Stimulated activated effector memory CD8-positive, alpha-beta T cell treated with anti-CD3 and anti-CD28 coated beads, Interleukin-12 subunit alpha, Interleukin-12 subunit beta, amount 100 ng/mL, for 72 hours (primary cell): Measurements from ENCODE around the gene FBXL14.

Source experiments
- ATAC-seq: fragments of 150-1000 bp; cut with Tn5 transposase; 2 replicates; pipeline ENCODE4 v1.10.0; 2021
- DNase-seq, 2 donors: peaks; one replicate each; pipeline ENCODE4 v3.0.0; 2021 to 2022; ENCODE audit warnings: low spot score in 2 of 2
- H3K27ac Mint-ChIP-seq: one replicate; pipeline ENCODE4 v1.8.0; 2022; ENCODE audit warnings: mild to moderate bottlenecking, mixed read lengths
- H3K36me3 Mint-ChIP-seq: one replicate; pipeline ENCODE4 v1.8.0; 2022; ENCODE audit warnings: mild to moderate bottlenecking, mixed read lengths
- H3K4me1 Mint-ChIP-seq: one replicate; pipeline ENCODE4 v1.8.0; 2022; ENCODE audit warnings: mixed read lengths
- H3K4me3 Mint-ChIP-seq: one replicate; pipeline ENCODE4 v1.8.0; 2022; ENCODE audit warnings: mild to moderate bottlenecking, mixed read lengths
- H3K9me3 Mint-ChIP-seq: one replicate; pipeline ENCODE4 v1.8.0; 2022; ENCODE audit warnings: mixed read lengths

The FBXL14 gene

GRCh38 chr12:1551496-1551895 is 42.9 kb downstream of the FBXL14 start:
- H3K27ac Mint-ChIP-seq, result no peak overlapping the region
- no peaks in the 10 kb centered on the region for H3K36me3 Mint-ChIP-seq
- H3K4me1 Mint-ChIP-seq, result peaks cover 12% of the 10 kb centered on the region
- no peak overlapping the region for H3K4me3 Mint-ChIP-seq
- DNase-seq (no peak), ATAC-seq (no peak)
- H3K9me3 Mint-ChIP-seq, result peaks cover 3% of the 10 kb centered on the region

DNA sequence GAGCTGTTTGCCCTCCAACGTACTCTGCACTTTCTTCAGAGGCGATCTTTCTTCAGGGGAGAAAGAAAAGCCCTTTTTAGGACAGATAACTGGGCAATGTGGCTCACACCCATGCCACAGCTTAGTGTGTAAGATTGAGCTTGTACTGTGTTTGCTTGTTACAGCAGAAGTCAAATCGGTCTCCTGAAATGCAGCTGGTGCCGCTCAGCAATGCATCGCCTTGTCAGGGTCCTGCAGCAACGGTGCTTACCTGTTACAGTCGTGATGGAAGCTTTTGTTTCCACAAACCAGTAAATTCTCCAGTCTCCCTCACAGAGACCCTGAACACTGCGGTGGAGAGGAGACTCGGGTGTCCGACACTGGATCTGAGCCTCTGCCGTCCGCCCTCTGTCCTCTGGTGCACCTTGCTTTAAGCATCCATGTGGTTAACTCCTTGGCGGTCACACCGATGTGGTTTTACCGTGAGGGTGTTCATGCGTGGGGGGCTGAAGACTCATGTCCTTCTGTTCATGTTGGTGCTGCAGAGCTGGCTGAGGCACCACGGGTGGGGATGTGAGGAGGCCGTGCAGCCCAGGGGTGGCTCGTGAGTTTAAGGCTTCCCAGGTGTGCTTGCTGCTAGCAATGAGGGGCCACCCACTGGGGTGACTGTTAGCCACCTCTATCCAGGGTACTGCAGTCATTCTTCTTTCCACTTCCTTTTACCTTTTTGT is 47.3 kb downstream of the FBXL14 start:
- DNase-seq, result no peak
- no peaks in the 10 kb centered on the region for H3K36me3 Mint-ChIP-seq
- H3K27ac Mint-ChIP-seq, result no peak overlapping the region
- no peak overlapping the region for H3K4me3 Mint-ChIP-seq
- H3K4me1 Mint-ChIP-seq, result no peaks in the 10 kb centered on the region
- H3K9me3 Mint-ChIP-seq, result peaks cover 3% of the 10 kb centered on the region
- no peak for ATAC-seq

- DNase-seq (no peak), ATAC-seq (no peak)
- Mint-ChIP-seq H3K4me3 (no peak overlapping the region), H3K27ac (no peak overlapping the region), H3K9me3 (no peaks in the 10 kb centered on the region), H3K36me3 (no peaks in the 10 kb centered on the region), H3K4me1 (no peaks in the 10 kb centered on the region)
Measured at GRCh38 chr12:1544996-1545700, 49.2 kb downstream of the FBXL14 start.

- no peaks in the 10 kb centered on the region for H3K36me3 Mint-ChIP-seq
- ATAC-seq (no peak), DNase-seq (no peak)
- H3K4me3 Mint-ChIP-seq, result no peak overlapping the region
- no peaks in the 10 kb centered on the region for H3K4me1 Mint-ChIP-seq
- H3K9me3 Mint-ChIP-seq, result no peaks in the 10 kb centered on the region
- no peak overlapping the region for H3K27ac Mint-ChIP-seq
Measured at GRCh38 chr12:1542599-1542998, 51.8 kb downstream of the FBXL14 start.

DNA sequence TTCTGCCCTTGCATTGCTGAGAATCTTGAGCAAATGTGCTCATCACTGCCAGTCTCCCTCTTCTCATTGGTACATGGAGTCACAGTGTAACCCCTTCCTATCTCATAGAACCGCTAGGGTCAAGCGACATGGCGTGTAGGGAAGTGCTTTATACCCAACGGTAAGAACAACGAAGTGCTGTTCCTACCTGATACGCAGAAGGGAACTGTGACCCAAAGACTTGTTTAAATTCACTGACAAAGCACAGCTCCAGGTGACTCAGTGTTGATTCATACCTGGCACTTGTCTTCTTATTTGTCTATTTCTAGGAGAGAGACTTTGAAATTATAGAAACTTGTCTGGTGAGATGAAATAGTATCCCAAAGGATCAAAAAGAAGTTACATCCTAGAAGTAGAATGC is 53.7 kb downstream of the FBXL14 start:
- Mint-ChIP-seq H3K36me3 (no peaks in the 10 kb centered on the region), H3K9me3 (no peaks in the 10 kb centered on the region)

DNA sequence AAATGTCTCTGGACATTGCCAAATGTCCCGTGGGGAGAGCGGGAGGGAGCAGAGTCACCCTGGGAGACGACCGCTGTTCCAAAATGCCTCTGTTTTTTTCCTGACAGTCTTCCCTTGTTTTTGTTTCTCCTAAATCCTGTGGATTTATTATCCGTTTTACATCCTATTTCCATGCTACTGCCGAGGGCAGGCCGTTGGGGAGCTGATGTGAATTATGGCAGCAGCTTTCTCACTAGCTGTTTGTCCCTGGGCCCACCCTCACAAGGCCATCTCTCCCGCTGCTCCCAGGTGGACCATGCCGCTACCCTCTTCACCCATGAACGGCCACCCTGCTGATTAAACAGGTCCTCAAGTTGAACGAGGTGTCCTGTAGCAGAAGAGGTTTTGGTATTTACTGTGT is 55.2 kb downstream of the FBXL14 start:
- H3K36me3 Mint-ChIP-seq, result peaks cover under 1% of the 10 kb centered on the region

More for the DNA sequence above, 53.7 kb downstream of the FBXL14 start:
- DNase-seq (no peak), ATAC-seq (no peak)
- Mint-ChIP-seq H3K27ac (no peak overlapping the region), H3K4me1 (no peaks in the 10 kb centered on the region), H3K4me3 (no peak overlapping the region)

DNA sequence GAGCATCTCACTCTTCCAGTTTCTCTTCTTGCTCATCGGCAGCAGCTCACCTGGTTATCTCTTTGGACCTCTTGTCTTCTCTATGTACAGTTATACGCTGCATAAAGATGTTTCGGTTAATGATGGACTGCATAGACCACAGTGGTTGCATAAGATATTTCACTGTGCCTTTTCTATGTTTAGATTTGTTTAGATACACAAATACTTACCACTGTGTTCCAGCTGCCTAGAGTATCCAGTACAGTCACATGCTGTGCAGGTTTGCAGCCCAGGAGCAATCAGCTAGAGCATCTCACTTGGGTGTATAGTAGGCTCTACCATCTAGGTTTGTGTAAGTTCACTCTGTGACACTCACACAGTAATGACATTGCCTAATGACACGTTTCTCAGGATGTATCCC is 57.6 kb downstream of the FBXL14 start:
- H3K4me3 Mint-ChIP-seq, result no peak overlapping the region
- no peaks in the 10 kb centered on the region for H3K9me3 Mint-ChIP-seq
- peaks cover 30% of the 10 kb centered on the region for H3K4me1 Mint-ChIP-seq
- DNase-seq (no peak), ATAC-seq (no peak)
- peaks cover 8% of the 10 kb centered on the region for H3K36me3 Mint-ChIP-seq
- no peak overlapping the region for H3K27ac Mint-ChIP-seq

More for the DNA sequence above, 55.2 kb downstream of the FBXL14 start:
- peaks cover 8% of the 10 kb centered on the region for H3K4me1 Mint-ChIP-seq
- no peak overlapping the region for H3K4me3 Mint-ChIP-seq
- ATAC-seq, result no peak
- no peak for DNase-seq
- no peak overlapping the region for H3K27ac Mint-ChIP-seq
- H3K9me3 Mint-ChIP-seq, result no peaks in the 10 kb centered on the region

GRCh38 chr12:1534748-1535147 is 59.6 kb downstream of the FBXL14 start:
- H3K36me3 Mint-ChIP-seq, result peaks cover 8% of the 10 kb centered on the region
- no peak for ATAC-seq
- peak overlapping the region; percentile 80 for H3K4me3 Mint-ChIP-seq
- no peak overlapping the region for H3K27ac Mint-ChIP-seq
- no peaks in the 10 kb centered on the region for H3K9me3 Mint-ChIP-seq
- no peak for DNase-seq
- H3K4me1 Mint-ChIP-seq, result peaks cover 36% of the 10 kb centered on the region

DNA sequence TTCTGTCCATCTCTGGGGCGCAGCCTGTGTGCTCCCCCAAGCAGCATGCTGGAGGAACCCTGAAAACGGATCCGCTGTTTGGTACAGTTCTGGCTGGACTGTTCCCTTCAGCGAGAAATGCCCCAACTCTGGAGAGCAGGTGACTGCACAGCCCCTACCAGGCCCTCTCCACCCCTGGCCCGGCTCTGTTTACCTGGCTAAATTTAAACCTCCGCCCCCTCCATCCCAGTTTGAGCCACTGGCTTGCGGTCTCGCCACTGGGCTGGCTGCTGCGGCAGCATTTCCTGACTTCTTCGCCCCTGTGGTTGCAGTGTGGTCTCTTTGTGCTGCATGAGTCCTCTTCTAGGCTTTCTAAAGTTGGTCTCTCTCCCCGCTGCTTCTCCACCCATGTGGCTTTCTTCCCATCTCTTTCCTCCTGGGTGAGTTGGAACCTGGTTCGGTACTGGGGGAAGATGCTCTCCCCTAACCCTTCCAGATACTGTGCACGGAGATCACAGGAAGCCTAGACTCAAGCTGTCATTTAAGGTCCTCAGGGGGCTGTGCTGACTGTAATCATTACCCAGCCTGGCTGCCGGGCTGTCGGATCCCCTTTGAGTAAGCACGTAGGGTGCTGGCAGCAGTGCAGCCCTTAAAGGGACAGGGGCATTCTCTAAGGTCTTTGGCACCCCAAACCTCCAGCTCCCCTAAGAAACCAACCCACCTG is 60.6 kb downstream of the FBXL14 start:
- ATAC-seq, result peak; percentile 92
- H3K4me3 Mint-ChIP-seq, result peak overlapping the region; percentile 80
- H3K27ac Mint-ChIP-seq, result peak overlapping the region; percentile 78

GRCh38 chr12:1533205-1533601 is 61.2 kb downstream of the FBXL14 start:
- peak; percentile 57 for ATAC-seq
- Mint-ChIP-seq H3K4me1 (peaks cover 41% of the 10 kb centered on the region), H3K4me3 (peak overlapping the region; percentile 80), H3K9me3 (no peaks in the 10 kb centered on the region), H3K36me3 (peaks cover 8% of the 10 kb centered on the region), H3K27ac (peak overlapping the region; percentile 78)
- DNase-seq, result peak; percentile 17 to 75

More for the DNA sequence above, 60.6 kb downstream of the FBXL14 start:
- DNase-seq, result peak; percentile 44 to 84
- peaks cover 41% of the 10 kb centered on the region for H3K4me1 Mint-ChIP-seq
- no peaks in the 10 kb centered on the region for H3K9me3 Mint-ChIP-seq
- H3K36me3 Mint-ChIP-seq, result peaks cover 8% of the 10 kb centered on the region

GRCh38 chr12:1532375-1533165 is 61.8 kb downstream of the FBXL14 start:
- Mint-ChIP-seq H3K36me3 (peaks cover 8% of the 10 kb centered on the region), H3K4me1 (peaks cover 46% of the 10 kb centered on the region), H3K9me3 (no peaks in the 10 kb centered on the region), H3K4me3 (peak overlapping the region; percentile 80), H3K27ac (no peak overlapping the region)
- no peak for ATAC-seq
- no peak for DNase-seq

- ATAC-seq, result peak; percentile 1
Measured at GRCh38 chr12:1531654-1532374, 62.6 kb downstream of the FBXL14 start.

GRCh38 chr12:1531153-1531653 is 63.2 kb downstream of the FBXL14 start:
- Mint-ChIP-seq H3K9me3 (no peaks in the 10 kb centered on the region), H3K36me3 (peaks cover 8% of the 10 kb centered on the region), H3K4me1 (peaks cover 48% of the 10 kb centered on the region), H3K27ac (no peak overlapping the region), H3K4me3 (peak overlapping the region; percentile 80)
- DNase-seq (no peak), ATAC-seq (no peak)

More at GRCh38 chr12:1531654-1532374, 62.6 kb downstream of the FBXL14 start:
- DNase-seq, result no peak
- peak overlapping the region; percentile 80 for H3K4me3 Mint-ChIP-seq
- H3K27ac Mint-ChIP-seq, result no peak overlapping the region
- H3K4me1 Mint-ChIP-seq, result peaks cover 48% of the 10 kb centered on the region
- no peaks in the 10 kb centered on the region for H3K9me3 Mint-ChIP-seq
- H3K36me3 Mint-ChIP-seq, result peaks cover 8% of the 10 kb centered on the region

- ATAC-seq, result no peak
- peaks cover 8% of the 10 kb centered on the region for H3K36me3 Mint-ChIP-seq
- no peak for DNase-seq
- H3K9me3 Mint-ChIP-seq, result no peaks in the 10 kb centered on the region
- H3K27ac Mint-ChIP-seq, result no peak overlapping the region
- H3K4me3 Mint-ChIP-seq, result peak overlapping the region; percentile 80
- peaks cover 48% of the 10 kb centered on the region for H3K4me1 Mint-ChIP-seq
Measured at GRCh38 chr12:1530592-1531152, 63.7 kb downstream of the FBXL14 start.
